ENCODE measurements around the gene PDZD7.

PDZD7 gene

GRCh38 chr10:100966887-100967286 is 64.0 kb downstream of the PDZD7 start:
- DNase-seq = no peak

GRCh38 chr10:100965820-100966219 is 65.1 kb downstream of the PDZD7 start:
- no peak for DNase-seq

DNA sequence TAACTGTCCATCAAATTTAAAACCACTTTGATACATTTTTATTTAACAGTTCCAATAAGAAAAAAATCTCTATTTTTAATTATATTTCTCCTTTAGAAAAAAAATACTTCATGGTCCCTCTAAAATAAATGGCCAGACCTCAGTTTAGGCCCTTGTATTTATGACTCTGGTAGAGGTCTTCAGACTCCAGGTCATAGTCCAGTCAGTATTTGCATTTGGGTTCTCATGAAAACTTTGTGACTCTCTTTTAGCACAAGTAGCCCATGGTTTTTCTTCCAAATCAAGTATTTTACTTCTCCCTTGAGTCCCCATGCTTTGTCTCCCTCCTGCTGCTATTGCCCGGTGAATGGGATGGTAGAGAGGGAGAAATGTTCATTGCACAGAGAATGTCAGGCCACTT is 67.1 kb downstream of the PDZD7 start:
- no peak for DNase-seq

- no peak for DNase-seq
These were observed 68.4 kb downstream of the PDZD7 start for GRCh38 chr10:100962351-100963080.

DNA sequence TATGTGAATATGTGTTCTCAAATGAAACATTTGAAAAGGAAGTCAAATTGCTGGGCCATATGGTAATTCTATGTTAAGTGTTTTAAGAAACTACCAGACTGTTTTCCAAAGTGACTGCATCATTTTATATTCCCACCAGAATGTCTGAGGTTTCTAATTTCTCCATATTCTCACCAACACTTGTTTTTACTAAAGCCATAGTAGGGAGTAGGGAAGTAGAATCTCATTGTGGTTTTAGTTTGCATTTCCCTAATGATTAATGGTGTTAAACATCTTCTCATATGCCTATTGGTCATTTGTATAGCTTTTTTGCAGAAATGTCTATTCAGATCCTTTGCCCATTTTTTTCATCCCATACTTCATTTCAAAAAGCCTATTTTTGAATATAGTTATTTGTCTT is 70.7 kb downstream of the PDZD7 start:
- no peak for DNase-seq

Data from C1 segment of cervical spinal cord (tissue), 14 donors.